GM06990 (cell line): ENCODE measurements around the gene LAMC1.

Experiments used
- DNase-seq: peaks from one replicate; pipeline ENCODE4 v3.0.0-alpha.2; 2011; ENCODE audit not compliant: insufficient read length; ENCODE audit errors: extremely low read depth
- H3K27me3 ChIP-seq: replicated peaks from 2 replicates; pipeline ENCODE4 v1.6.0; 2011; ENCODE audit warnings: low read length; ENCODE audit not compliant: control insufficient read depth, insufficient read depth
- H3K36me3 ChIP-seq: 2 replicates; pipeline ENCODE4 v1.5.1; 2011; ENCODE audit warnings: low read length; ENCODE audit not compliant: control insufficient read depth, insufficient read depth
- H3K4me3 ChIP-seq: replicated peaks from 2 replicates; pipeline ENCODE4 v1.5.1; 2011; ENCODE audit warnings: low read depth, mild to moderate bottlenecking, control low read depth, low read length
- CTCF ChIP-seq: IDR thresholded peaks from 2 replicates; pipeline ENCODE4 v1.5.1; 2011; ENCODE audit warnings: low read length, control low read depth, mild to moderate bottlenecking, inconsistent platforms; ENCODE audit not compliant: insufficient read depth, poor library complexity, severe bottlenecking

Gene LAMC1

GRCh38 chr1:182998482-182998881, 24.7 kb upstream of the LAMC1 start:
- H3K27me3 ChIP-seq = no peaks in the 10 kb centered on the region
- no peak for TF ChIP-seq CTCF
- H3K4me3 ChIP-seq = no peak overlapping the region
- DNase-seq = no peak
- H3K36me3 ChIP-seq = no peaks in the 10 kb centered on the region

GRCh38 chr1:183000167-183000962, 22.9 kb upstream of the LAMC1 start:
- no peak overlapping the region for H3K4me3 ChIP-seq
- DNase-seq = no peak
- H3K27me3 ChIP-seq = no peaks in the 10 kb centered on the region
- TF ChIP-seq CTCF = no peak
- no peaks in the 10 kb centered on the region for H3K36me3 ChIP-seq

- no peaks in the 10 kb centered on the region for H3K27me3 ChIP-seq
- no peak overlapping the region for H3K4me3 ChIP-seq
- H3K36me3 ChIP-seq = no peaks in the 10 kb centered on the region
- DNase-seq = no peak
- no peak for TF ChIP-seq CTCF
Observed at GRCh38 chr1:183002267-183002666, 21.0 kb upstream of the LAMC1 start.

GRCh38 chr1:183002797-183003196, 20.4 kb upstream of the LAMC1 start:
- H3K4me3 ChIP-seq = no peak overlapping the region
- no peak for DNase-seq

GRCh38 chr1:183003203-183003602, 20.0 kb upstream of the LAMC1 start:
- no peaks in the 10 kb centered on the region for H3K27me3 ChIP-seq
- no peak for TF ChIP-seq CTCF
- H3K4me3 ChIP-seq = no peak overlapping the region
- DNase-seq = no peak
- no peaks in the 10 kb centered on the region for H3K36me3 ChIP-seq

More at GRCh38 chr1:183002797-183003196, 20.4 kb upstream of the LAMC1 start:
- Histone ChIP-seq H3K27me3 (no peaks in the 10 kb centered on the region), H3K36me3 (no peaks in the 10 kb centered on the region)
- no peak for TF ChIP-seq CTCF

GRCh38 chr1:183004141-183004540, 19.1 kb upstream of the LAMC1 start:
- H3K4me3 ChIP-seq = no peak overlapping the region
- DNase-seq = no peak
- no peaks in the 10 kb centered on the region for H3K27me3 ChIP-seq
- TF ChIP-seq CTCF = no peak
- no peaks in the 10 kb centered on the region for H3K36me3 ChIP-seq
